WTC11 (cell line): ENCODE results near the gene ENHO. TPM values are rescaled to one million over a fixed set of nuclear protein-coding genes. Genes with fewer than 3 reads are reported as not detected.

Experiments used
- ATAC-seq: fragments of 200-7000 bp; cut with Tn5 transposase; 2 replicates; pipeline ENCODE4 v1.10.0; 2021; ENCODE audit warnings: mild to moderate bottlenecking, moderate library complexity
- CTCF ChIA-PET: fragments of 300-600 bp; sonication (Branson Sonifier 250); formaldehyde crosslinking; loops from one replicate; lab custom pipeline; 2021; ENCODE audit warnings: antibody characterized with exemption; lab: Charles Lee
- POLR2A ChIA-PET: fragments of 350-600 bp; sonication (Branson Sonifier 250); formaldehyde crosslinking; loops from one replicate; lab custom pipeline; 2021; ENCODE audit warnings: antibody characterized with exemption; lab: Charles Lee
- DNase-seq: peaks from one replicate; pipeline ENCODE4 v3.0.0; 2021; ENCODE audit warnings: low spot score
- H3K27ac Mint-ChIP-seq: 2 replicates; pipeline ENCODE4 v1.8.0; 2021; ENCODE audit warnings: mixed read lengths
- H3K27me3 Mint-ChIP-seq: 2 replicates; pipeline ENCODE4 v1.8.0; 2021; ENCODE audit warnings: low read depth, mild to moderate bottlenecking, moderate library complexity, mixed read lengths
- H3K36me3 Mint-ChIP-seq: 2 replicates; pipeline ENCODE4 v1.8.0; 2021; ENCODE audit warnings: mixed read lengths
- H3K4me1 Mint-ChIP-seq: 2 replicates; pipeline ENCODE4 v1.8.0; 2022; ENCODE audit warnings: mixed read lengths
- H3K4me3 Mint-ChIP-seq: 2 replicates; pipeline ENCODE4 v1.8.0; 2021; ENCODE audit warnings: mild to moderate bottlenecking, moderate library complexity, mixed read lengths
- H3K9me3 Mint-ChIP-seq: 2 replicates; pipeline ENCODE4 v1.8.0; 2021; ENCODE audit warnings: mixed read lengths
- AFF4 ChIP-seq: sonication (generic); formaldehyde crosslinking; IDR thresholded peaks from 2 replicates; pipeline ENCODE4 v1.8.1; 2023; ENCODE audit warnings: mild to moderate bottlenecking, missing genetic modification reagents, borderline replicate concordance
- ATF1 ChIP-seq: sonication (generic); formaldehyde crosslinking; IDR thresholded peaks from 2 replicates; pipeline ENCODE4 v1.8.1; 2023; ENCODE audit warnings: mild to moderate bottlenecking, moderate library complexity, missing genetic modification reagents
- ATF3 ChIP-seq: sonication (generic); formaldehyde crosslinking; conservative IDR thresholded peaks from 2 replicates; pipeline ENCODE4 v1.8.1; 2022; ENCODE audit warnings: mild to moderate bottlenecking, missing genetic modification reagents
- CREB1 ChIP-seq: sonication (generic); formaldehyde crosslinking; IDR thresholded peaks from 2 replicates; pipeline ENCODE4 v1.8.0; 2023; ENCODE audit warnings: mild to moderate bottlenecking, missing genetic modification reagents
- CREM ChIP-seq: sonication (generic); formaldehyde crosslinking; IDR thresholded peaks from 2 replicates; pipeline ENCODE4 v1.8.1; 2022; ENCODE audit warnings: mild to moderate bottlenecking, missing genetic modification reagents, moderate library complexity
- E2F4 ChIP-seq: sonication (generic); formaldehyde crosslinking; IDR thresholded peaks from 2 replicates; pipeline ENCODE4 v1.8.1; 2022; ENCODE audit warnings: low read depth, mild to moderate bottlenecking, moderate library complexity, missing genetic modification reagents, borderline replicate concordance
- E2F5 ChIP-seq: sonication (generic); formaldehyde crosslinking; IDR thresholded peaks from 2 replicates; pipeline ENCODE4 v1.8.1; 2022; ENCODE audit warnings: mild to moderate bottlenecking, moderate library complexity, missing genetic modification reagents
- ETV6 ChIP-seq: sonication (generic); formaldehyde crosslinking; IDR thresholded peaks from 2 replicates; pipeline ENCODE4 v1.8.1; 2022; ENCODE audit warnings: mild to moderate bottlenecking, missing genetic modification reagents
- GABPB1 ChIP-seq: sonication (generic); formaldehyde crosslinking; IDR thresholded peaks from 2 replicates; pipeline ENCODE4 v1.8.1; 2023; ENCODE audit warnings: mild to moderate bottlenecking, missing genetic modification reagents
- GTF2I ChIP-seq: fragments of 250-450 bp; sonication (Bioruptor Pico); conservative IDR thresholded peaks from 2 replicates; pipeline ENCODE4 v1.4.0; 2021; ENCODE audit warnings: mild to moderate bottlenecking
- HMGA2 ChIP-seq: fragments of 250-450 bp; sonication (Bioruptor Pico); IDR thresholded peaks from 2 replicates; pipeline ENCODE4 v1.4.0; 2021; ENCODE audit warnings: mild to moderate bottlenecking, moderate library complexity
- IRF1 ChIP-seq: sonication (generic); formaldehyde crosslinking; IDR thresholded peaks from 2 replicates; pipeline ENCODE4 v1.8.0; 2023; ENCODE audit warnings: missing genetic modification reagents
- NR3C1 ChIP-seq: sonication (generic); formaldehyde crosslinking; conservative IDR thresholded peaks from 2 replicates; pipeline ENCODE4 v1.8.1; 2023; ENCODE audit warnings: low read depth, mild to moderate bottlenecking, missing genetic modification reagents
- PREB ChIP-seq: sonication (generic); formaldehyde crosslinking; IDR thresholded peaks from 2 replicates; pipeline ENCODE4 v1.8.1; 2022; ENCODE audit warnings: mild to moderate bottlenecking, missing genetic modification reagents, moderate library complexity, borderline replicate concordance
- SMAD3 ChIP-seq: sonication (generic); formaldehyde crosslinking; IDR thresholded peaks from 2 replicates; pipeline ENCODE4 v1.8.0; 2022; ENCODE audit warnings: missing genetic modification reagents, mild to moderate bottlenecking, borderline replicate concordance
- SP1 ChIP-seq: sonication (generic); formaldehyde crosslinking; conservative IDR thresholded peaks from 2 replicates; pipeline ENCODE4 v1.8.1; 2022; ENCODE audit warnings: missing genetic modification reagents
- STAT6 ChIP-seq: sonication (generic); formaldehyde crosslinking; conservative IDR thresholded peaks from 2 replicates; pipeline ENCODE4 v1.8.1; 2023; ENCODE audit warnings: mild to moderate bottlenecking, low read depth, missing genetic modification reagents, moderate library complexity
- TEAD1 ChIP-seq: sonication (generic); formaldehyde crosslinking; IDR thresholded peaks from 2 replicates; pipeline ENCODE4 v1.8.0; 2022; ENCODE audit warnings: mild to moderate bottlenecking, missing genetic modification reagents
- TEAD4 ChIP-seq: sonication (generic); formaldehyde crosslinking; IDR thresholded peaks from 2 replicates; pipeline ENCODE4 v1.8.0; 2022; ENCODE audit warnings: mild to moderate bottlenecking, missing genetic modification reagents
- ZBTB43 ChIP-seq: sonication (generic); formaldehyde crosslinking; IDR thresholded peaks from 2 replicates; pipeline ENCODE4 v1.8.1; 2023; ENCODE audit warnings: mild to moderate bottlenecking, missing genetic modification reagents
- ZMAT4 ChIP-seq: fragments of 250-450 bp; sonication (Bioruptor Pico); IDR thresholded peaks from 2 replicates; pipeline ENCODE4 v1.9.0; 2021; ENCODE audit warnings: mild to moderate bottlenecking
- ZNF219 ChIP-seq: sonication (generic); formaldehyde crosslinking; IDR thresholded peaks from 2 replicates; pipeline ENCODE4 v1.8.0; 2023; ENCODE audit warnings: missing genetic modification reagents, mild to moderate bottlenecking, borderline replicate concordance
- ZNF423 ChIP-seq: fragments of 250-450 bp; sonication (Bioruptor Pico); IDR thresholded peaks from 2 replicates; pipeline ENCODE4 v2.1.2; 2022; ENCODE audit warnings: mild to moderate bottlenecking, moderate library complexity
- ZNF671 ChIP-seq: fragments of 250-450 bp; sonication (Bioruptor Pico); IDR thresholded peaks from 2 replicates; pipeline ENCODE4 v1.8.0; 2021; ENCODE audit warnings: mild to moderate bottlenecking
- total RNA-seq: library from RNA; stranded (reverse); gene quantifications from 3 replicates; pipeline ENCODE4 v1.2.3, GENCODE V29; 2021

ENHO gene
- total RNA-seq, 1 experiment from 2014 or later: 28.3 TPM

- DNase-seq (peak; percentile 42), ATAC-seq (peak; percentile 68)
- Mint-ChIP-seq H3K4me3 (no peak overlapping the region), H3K4me1 (peaks cover 12% of the 10 kb centered on the region), H3K27me3 (peaks cover 4% of the 10 kb centered on the region; the same call in 1 of the 2 replicates), H3K27ac (no peak overlapping the region), H3K36me3 (no peaks in the 10 kb centered on the region), H3K9me3 (no peaks in the 10 kb centered on the region)
- TF ChIP-seq PREB (no peak), ZNF423 (CRISPR knock-in tag) (no peak), SP1 (CRISPR knock-in tag) (no peak), GABPB1 (CRISPR knock-in tag) (no peak), CREB1 (no peak), E2F5 (CRISPR knock-in tag) (no peak), CREM (CRISPR knock-in tag) (no peak), IRF1 (no peak), ETV6 (CRISPR knock-in tag) (no peak), ZNF219 (CRISPR knock-in tag) (no peak), NR3C1 (no peak), TEAD1 (CRISPR knock-in tag) (no peak), TEAD4 (CRISPR knock-in tag) (no peak), HMGA2 (CRISPR knock-in tag) (no peak), ZMAT4 (CRISPR knock-in tag) (no peak), E2F4 (no peak), STAT6 (CRISPR knock-in tag) (no peak), GTF2I (CRISPR knock-in tag) (no peak), ZNF671 (no peak)
- ChIA-PET POLR2A (no interaction called here), CTCF (interaction anchor here (0.7 to 3.6 kb wide), 24 partner anchors 8 to 126 kb away, joined by 3 to 41 read pairs (median 4); partner anchors contain the start of genes DNAI1, ENHO and FAM219A)
These were observed 20.8 kb downstream of the ENHO start for GRCh38 chr9:34501889-34502425.

- DNase-seq (no peak), ATAC-seq (no peak)
- Mint-ChIP-seq H3K9me3 (no peaks in the 10 kb centered on the region), H3K4me3 (no peak overlapping the region), H3K4me1 (peaks cover 12% of the 10 kb centered on the region), H3K27me3 (peaks cover 4% of the 10 kb centered on the region; the same call in 1 of the 2 replicates), H3K36me3 (no peaks in the 10 kb centered on the region), H3K27ac (no peak overlapping the region)
- ChIA-PET CTCF (interaction anchor here (0.7 to 3.6 kb wide), 22 partner anchors 8 to 158 kb away, joined by 3 to 41 read pairs (median 8); partner anchors contain the start of gene ENHO), POLR2A (no interaction called here)
- TF ChIP-seq ZBTB43 (CRISPR knock-in tag) (no peak), SMAD3 (CRISPR knock-in tag) (no peak), AFF4 (CRISPR knock-in tag) (no peak), HMGA2 (CRISPR knock-in tag) (no peak), ATF1 (CRISPR knock-in tag) (no peak), ATF3 (no peak)
These were observed 21.4 kb downstream of the ENHO start for GRCh38 chr9:34501372-34501771.
